Measurements from ENCODE around the gene LEPROT.
"Not testable (repeated sequence)": the region's sequence is repeated elsewhere in the genome, so short reads cannot be mapped to it uniquely, and the experiment has no call there.

The LEPROT gene, protein sequence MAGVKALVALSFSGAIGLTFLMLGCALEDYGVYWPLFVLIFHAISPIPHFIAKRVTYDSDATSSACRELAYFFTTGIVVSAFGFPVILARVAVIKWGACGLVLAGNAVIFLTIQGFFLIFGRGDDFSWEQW

DNA sequence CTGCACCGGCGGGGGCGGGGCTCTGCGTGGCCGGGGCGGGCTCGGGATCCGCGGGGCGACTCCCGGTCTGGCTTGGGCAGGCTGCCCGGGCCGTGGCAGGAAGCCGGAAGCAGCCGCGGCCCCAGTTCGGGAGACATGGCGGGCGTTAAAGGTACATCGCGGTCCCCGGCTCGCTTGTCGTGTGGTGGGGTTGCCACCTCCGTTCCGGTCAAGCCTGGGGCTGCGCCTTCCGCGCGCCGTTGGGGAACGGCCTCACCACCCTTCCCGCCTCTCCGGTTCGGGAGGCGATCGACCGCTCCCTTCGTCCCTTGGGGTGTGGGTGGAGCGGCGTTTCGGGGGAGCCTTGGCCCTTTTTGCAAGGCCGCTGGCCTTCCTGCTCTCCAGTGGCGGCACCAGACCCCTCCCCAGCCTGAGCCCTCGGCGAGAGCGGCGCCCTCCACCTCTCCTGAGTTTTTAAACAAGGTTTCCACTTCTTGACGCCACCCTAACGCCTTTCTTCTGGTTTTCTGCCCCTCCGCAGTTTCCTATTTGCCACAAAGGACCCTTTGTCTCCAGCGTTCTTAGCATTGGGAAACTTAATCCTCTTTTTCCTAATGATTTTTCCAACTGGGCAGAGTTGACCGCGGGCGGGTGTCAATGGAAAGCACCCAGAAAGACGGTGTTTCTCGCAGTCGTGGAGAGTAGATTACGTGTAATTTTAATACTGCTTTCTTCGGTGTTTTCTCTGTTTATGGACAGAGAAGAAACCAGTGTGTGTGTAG lies at the start of gene LEPROT, which contains the start of gene LEPR:
LEPROT (plus strand) TSS at position 79 of the 761 bp plus-strand sequence; CDS start at position 136, 57 bp downstream.
LEPR (plus strand) TSS at position 79 of the 761 bp plus-strand sequence. CDS start 144,898 bp downstream, outside the sequence.
- DNase-seq (ENCODE audit: low read depth): no peak

DNA sequence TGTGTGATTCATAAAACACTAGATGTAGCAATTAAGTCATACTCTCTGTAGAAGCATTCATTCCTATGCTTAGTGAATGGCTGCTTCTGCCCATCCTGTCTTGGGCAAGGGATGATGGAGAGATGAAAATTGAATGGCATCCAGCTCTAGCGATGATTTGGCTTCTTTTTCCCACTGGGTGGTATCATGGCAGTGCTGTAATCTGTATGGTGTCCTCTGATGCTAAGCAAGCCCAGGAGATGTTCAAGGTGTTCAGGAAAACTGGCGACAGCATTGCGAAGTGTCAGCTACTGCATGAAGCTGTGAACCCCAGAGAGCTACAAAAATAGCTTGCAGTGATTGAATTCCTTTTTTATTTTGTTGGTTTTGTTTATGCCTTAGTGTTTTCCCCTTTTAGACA lies 48.9 kb upstream of the LEPROT start:
- DNase-seq (ENCODE audit: low read depth): no peak

DNA sequence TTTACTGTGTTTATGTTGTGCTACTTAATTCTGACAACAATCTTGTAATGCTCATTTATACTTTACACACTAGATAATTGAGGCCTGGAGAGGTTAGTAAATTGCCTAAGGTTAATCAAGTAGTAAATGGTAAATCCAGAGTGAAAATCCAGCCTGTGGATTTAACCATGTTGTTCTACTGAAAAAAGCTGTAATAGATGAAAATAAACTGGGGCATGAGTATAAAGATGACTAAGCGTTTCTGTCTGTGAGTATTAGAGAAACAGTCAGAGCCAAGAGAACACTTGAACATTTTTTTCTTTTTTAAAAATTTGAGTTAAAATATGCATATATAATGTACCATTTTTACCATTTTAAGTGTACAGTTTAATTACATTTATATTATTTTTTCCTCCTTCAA lies 47.9 kb upstream of the LEPROT start:
- DNase-seq (ENCODE audit: low read depth): no peak

DNA sequence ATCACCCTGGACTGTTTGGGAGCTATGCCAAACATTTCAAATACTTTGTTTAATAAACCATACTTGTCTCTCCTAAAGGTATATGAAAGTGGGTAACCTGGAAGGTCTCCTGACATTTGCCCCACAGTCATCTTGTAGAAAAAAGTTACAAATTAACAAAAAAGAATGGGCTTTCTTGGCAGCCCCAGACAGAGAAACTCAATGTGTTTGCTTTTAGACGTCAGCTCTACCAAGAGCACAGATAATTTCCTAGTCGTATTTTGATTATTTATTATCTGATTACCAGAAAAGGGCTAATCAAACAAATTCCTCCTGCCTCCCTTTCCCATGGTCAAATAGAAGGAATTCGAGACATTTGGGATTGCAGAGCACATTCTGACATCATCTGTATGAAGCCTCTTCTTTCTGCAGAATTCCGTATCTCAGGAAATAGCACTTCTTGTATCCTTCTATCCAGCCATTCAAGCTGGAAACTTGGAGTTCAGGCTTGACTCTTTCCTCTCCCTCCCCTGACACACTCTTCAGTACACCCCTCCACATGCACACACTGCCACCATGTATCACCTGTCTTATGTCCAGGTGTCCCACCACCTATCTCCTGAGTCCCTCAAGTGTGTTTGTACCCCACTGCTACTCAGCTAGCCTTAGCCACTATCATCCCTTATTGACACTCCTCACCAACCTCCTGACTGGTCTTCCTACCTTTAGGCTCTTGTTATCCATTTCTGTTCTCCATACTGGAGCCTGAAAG lies 42.8 kb upstream of the LEPROT start:
- DNase-seq (ENCODE audit: low read depth): no peak

DNA sequence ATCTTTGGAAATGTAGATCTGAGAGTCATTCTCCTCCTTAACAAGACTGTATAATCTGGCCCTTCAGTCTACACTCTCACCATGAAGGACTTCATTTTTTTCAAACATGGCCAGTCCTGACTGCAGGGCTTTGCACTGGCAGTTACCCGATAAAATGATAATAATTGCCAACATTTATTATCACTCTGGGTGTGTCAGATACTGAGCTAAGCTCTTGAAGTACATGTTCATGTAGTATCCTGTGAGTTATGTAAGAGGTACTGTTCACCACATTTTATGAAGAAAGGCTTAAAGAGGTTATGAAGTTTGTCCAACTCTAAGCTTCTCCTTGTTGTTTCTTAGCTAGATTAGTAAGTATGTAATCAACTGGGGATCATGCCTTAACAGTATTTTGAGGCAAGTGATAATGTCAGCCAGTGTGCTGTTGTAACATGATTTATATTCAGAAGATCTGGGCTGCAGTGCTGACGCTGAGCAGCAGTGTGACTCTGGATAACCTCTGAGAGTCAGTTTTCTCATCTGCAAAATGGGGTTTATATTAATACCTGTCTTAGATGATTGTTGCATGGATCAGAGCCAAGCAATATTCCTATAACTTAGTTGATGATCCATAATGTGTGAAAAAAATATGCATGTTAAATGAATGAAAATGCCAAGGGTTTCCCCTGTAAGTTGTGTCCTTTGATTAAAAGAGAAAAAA lies 42.1 kb upstream of the LEPROT start:
- no peak for DNase-seq (ENCODE audit: low read depth)

DNA sequence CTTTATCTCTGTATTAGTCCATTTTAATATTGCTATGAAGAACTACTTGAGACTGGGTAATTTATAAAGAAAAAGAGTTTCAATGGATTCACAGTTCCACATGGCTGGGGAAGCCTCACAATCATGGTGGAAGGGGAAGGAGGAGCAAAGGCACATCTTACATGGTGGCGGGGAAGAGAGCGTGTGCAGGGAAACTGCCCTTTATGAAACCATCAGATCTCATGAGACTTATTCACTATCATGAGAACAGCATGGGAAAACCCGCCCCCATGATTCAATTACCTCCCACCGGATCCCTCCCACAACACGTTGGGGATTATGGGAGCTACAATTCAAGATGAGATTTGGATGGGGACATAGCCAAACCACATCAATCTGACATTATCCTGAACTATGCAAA lies 36.0 kb upstream of the LEPROT start:
- DNase-seq (ENCODE audit: low read depth): not testable (repeated sequence)

DNA sequence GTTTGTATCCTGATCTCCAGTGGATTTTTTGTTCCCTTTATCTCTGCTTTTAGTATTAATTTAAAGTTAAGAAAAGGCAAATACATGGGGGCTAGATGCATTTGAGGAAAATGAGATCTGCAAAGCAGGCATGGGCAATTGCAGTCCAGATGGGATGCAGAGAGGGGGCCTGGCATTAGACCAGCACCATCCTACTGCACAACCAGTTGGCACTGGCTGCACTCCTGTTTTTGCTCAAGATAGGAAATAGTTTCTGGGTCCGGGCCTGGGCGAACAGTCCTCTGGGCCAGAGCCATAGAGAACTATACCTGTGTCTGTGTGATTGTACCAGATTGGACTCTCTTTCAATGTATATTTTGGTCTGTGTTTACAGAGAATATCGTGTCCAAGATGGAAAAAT lies 34.0 kb upstream of the LEPROT start:
- no peak for DNase-seq (ENCODE audit: low read depth)

DNA sequence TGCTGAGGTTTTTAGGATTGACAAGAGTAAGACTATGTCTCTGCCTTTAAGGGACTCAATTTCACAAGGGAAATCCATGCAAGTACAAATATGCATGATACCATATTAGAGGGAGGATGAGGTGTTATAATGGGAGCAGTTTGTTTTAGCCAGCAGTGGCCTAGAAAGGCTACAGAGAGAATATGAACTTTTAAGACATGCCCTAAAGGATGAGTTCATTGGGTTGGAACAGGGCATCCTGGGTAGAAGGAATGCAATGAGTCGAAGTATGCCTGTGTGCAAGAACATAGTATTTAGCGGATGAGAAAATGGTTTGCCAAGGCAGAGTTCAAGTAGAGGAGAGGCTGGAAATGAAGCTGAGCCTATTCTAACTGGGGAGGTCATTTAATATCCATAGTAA lies 32.6 kb upstream of the LEPROT start:
- DNase-seq (ENCODE audit: low read depth): no peak

DNA sequence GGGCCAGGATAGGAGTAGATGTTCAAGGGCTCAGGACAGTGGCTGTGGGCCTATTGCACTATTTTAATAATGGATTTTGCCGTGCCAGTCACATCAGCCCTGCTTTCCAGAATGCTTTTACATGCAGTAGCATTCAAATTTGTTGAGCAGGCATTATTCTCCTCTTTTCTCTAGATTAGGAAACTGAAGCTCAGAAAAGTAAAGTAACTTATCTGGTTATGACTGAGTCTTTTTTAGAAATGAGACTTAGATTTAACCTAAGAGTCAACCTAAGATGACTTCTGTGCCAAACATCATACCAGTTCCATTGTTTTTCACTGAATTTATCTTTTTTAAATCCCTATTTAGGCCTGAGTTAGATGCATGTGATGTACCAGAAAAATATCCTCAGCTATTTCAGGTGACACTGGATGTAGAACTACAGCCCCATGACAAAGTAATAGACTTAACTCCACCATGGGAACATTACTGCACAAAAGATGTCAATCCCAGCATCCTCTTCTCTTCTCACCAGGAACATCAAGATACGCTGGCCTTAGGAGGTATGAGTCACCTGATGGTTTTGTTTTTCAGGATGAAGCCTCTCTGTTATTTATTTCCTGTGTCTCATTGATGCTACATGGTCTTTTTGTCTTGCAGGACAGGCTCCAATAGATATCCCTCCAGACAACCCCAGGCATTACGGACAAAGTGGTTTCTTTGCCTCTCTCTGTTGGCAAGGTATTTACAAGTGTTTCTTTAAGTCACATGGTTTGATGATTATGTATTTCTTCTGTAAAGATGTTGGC lies 31.4 kb upstream of the LEPROT start:
- no peak for DNase-seq (ENCODE audit: low read depth)

DNA sequence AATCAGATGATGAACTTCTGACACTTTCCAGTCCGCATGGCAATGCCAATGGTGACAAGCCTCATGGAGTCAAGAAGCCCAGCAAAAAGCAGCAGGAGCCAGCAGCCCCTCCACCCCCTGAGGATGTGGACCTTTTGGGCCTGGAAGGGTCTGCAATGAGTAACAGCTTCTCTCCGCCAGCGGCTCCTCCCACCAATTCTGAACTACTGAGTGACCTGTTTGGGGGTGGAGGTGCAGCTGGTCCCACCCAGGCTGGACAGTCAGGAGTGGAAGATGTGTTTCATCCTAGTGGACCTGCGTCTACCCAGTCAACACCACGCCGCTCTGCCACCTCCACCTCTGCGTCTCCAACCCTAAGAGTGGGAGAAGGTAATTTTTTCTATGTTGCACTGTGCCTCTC lies 28.0 kb upstream of the LEPROT start:
- no peak for DNase-seq (ENCODE audit: low read depth)

DNA sequence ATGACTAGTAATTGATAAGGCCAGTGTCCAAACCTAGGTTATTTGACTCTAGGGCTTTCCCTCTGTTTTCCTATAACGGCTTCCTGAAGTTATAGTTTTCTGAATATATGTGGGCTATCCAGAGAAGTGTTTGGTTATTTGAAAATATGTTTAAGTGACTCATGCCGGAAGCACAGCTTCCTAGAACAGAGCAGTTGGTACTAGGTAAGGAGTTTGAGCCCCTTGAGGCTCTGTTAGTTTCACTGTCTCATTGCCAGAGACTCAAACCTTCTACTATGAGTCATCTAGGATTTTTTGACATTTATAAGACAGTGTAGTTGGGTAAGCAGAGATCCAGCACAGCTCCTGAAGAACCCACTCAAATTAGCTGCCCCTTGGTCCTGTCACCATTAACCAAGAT lies 27.1 kb upstream of the LEPROT start:
- peak; percentile 29 for DNase-seq (ENCODE audit: low read depth)

DNA sequence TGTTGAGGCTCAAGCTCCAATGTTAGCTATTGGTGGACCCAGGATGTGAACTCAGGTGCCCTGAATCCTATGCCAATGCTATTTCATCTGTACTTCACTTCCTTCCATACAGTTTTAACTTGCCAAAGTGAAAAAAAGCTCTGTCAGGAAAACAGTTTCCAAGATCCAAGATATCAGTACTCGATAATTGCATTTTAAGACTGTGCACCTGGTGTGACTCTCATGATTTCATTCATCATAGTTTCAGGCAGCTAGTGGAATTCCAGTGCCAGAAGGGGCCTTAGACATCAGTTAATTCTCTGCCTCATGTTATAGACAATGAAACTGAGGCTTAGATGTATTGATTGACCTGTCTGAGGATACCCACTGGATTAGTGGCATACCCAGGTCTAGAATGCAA lies 26.5 kb upstream of the LEPROT start:
- DNase-seq (ENCODE audit: low read depth): no peak

DNA sequence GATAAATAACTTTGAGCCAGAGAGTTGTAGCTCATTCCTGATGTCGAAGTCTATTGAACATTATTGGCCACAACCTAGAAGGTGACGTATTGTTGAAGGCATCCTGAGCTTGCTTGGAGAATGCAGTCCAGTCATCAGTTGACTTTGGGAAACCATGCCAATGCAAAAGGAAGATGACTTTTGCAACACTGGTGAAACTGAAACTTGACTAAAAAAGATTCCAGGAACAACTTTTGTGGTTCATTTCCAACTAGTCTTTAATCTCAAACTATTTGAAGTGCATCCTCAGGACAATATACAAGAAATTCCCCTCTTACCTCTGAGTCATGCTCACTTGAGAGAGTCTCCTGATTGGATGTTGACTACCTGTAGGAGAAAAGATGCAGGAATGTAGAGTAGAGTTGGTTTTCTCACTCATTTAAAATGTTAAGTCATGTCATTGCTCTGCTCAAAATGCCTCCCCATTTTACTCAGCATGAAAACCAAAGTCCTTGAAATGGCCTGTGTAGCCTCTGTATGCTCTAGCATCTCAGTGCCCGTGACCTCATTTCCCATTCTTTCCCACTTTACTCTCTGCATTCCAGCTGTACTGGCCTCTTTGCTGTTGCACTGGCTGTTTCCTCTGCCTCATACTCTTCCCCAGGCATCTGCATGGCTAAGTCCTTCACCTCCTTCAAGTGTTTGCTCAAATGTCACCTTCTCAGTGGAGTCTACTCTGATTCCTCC lies 24.4 kb upstream of the LEPROT start:
- DNase-seq (ENCODE audit: low read depth): peak; percentile 48

DNA sequence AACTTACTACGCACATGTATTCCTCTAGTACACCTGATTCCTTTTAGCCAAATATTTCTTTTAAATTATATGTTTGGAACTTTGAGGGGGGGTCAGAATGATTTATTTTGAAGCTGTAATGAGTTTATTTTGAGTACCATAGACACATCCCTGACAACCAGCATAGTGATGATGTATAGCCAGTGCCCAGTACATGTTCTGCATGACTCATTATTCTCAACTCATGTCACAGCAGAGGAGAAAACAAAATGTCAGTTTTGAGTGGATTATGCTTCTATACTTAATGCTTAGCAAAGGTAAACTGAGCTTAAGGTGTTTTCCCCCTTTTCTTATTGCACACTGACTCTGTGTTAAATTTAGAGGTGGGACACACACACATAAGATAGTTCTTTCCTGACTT lies 22.4 kb upstream of the LEPROT start:
- DNase-seq (ENCODE audit: low read depth): no peak

DNA sequence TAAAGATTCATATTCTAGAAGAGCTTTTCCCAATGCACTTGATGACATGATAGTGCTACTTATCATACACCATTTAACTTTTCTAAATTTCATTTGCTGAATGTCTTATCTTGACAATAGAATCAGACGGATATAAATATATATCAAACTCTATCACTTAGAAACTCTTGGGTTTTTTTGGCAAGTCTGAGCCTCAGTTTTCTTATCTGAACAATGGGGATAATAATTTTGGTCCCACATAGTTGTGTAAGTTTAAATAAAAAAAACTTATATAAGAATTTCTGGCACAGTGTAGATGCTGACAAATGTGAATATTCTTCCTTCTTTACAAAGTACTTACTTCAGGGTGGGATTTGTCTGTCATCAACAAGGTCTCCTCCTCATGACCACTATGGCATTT lies 21.5 kb upstream of the LEPROT start:
- no peak for DNase-seq (ENCODE audit: low read depth)

DNA sequence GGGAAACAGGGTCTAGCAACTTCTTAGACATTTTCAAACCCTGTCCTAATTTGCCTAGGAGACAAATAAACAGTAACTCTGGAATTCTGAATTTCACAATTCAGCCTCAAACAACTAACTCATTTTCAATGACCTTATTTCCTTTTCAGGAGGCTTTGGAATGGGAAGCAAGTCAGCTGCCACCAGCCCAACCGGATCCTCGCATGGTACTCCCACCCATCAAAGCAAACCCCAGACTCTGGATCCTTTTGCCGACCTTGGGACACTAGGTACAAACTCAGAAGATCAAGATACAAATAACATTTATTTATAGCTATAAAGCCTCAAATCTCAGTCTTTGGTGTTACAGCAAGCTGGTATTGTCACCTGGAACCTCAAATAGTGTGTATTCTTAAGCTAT lies 18.9 kb upstream of the LEPROT start:
- DNase-seq (ENCODE audit: low read depth): no peak

DNA sequence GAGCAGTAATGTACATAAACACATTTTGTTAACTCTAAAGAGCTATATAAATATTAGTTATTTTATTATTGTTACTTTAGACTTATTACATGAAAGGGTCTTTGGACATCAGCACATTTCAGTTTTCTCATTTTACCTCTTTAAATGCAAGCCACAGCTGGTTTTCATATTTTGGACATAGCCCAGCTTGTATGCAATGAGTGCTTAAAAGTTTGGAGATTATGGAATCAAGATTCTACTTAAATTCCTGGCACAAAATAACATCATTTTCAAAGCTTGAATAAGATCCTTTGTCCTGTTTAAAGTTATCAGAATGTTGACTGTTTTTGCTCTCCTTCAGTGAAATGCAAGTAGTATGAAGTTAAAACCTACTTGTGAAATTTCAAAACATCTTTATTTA lies 15.5 kb upstream of the LEPROT start:
- DNase-seq (ENCODE audit: low read depth): no peak

DNA sequence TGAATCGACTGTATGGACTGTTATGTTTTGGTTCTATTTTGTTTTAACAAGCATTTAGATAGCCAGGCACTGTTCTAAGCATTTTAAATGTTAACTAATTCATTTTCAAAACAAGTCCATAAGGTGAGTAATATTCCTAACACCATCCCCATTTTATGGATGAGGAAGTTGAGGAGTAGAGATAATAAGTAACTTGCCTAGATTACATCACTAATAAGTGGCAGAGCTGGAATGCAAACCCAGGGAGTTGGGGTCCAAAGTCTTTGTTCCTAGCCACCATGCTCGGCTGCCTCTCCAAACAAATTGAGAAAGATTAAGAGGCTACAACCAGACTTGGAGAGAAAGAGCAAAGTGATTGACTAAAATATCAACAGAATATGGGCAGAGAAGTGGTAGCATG lies 12.6 kb upstream of the LEPROT start:
- DNase-seq (ENCODE audit: low read depth): no peak

DNA sequence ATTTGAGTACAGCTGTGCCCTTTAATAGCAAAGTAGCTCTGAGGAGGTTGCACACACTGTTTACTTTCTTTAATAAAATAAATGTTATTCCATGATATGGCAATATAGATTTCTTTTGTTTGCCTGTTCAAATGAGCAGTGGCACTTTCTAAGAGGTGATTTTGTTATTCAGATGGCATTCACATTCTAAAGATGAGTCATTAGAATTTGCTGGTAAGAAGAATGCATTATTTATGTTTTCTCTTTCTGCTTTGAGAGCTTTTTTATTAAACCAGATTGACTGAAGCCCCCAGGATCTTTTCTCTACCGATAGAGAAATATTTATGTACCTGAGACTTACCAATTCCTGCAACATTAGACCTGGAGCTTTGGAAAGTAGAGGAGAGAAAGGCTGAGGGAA lies 11.2 kb upstream of the LEPROT start:
- DNase-seq (ENCODE audit: low read depth): no peak

DNA sequence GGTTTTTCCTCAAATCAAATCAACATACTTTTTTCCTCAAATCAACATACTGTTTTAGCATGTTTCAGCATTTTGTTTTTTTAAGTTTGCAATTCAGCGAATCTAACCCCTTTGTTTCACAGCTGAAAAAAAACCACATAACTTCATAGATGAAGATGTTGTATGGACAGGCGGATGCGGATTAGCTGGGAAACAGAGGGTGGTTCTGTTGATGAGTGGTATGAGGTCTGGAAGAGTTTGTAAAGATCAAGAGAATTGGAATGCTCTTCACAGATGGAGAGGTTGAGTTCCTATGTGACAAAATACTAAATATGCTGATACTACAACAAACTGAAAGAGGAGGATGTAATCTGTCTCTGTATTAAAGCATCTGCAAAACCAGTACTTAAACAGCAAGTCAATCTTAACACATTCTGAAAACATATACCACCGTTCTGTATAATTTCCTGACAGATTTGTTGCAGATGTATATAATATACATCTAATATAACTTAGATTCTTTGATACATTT lies 10.6 kb upstream of the LEPROT start:
- no peak for DNase-seq (ENCODE audit: low read depth)

All from stromal cell of bone marrow (primary cell).